Stimulated activated CD8-positive, alpha-beta memory T cell treated with anti-CD3 and anti-CD28 coated beads, Interleukin-4, amount 100 ng/mL, for 4 hours (primary cell): ENCODE measurements around the gene C9orf153.
"Not testable (repeated sequence)": the region's sequence is repeated elsewhere in the genome, so short reads cannot be mapped to it uniquely, and the experiment has no call there.

ENCODE experiments used
- DNase-seq, 2 donors: peaks; one replicate each; pipeline ENCODE4 v3.0.0-alpha.2; 2020; ENCODE audit warnings: low read depth in 2 of 2, low spot score in 1 of 2

The C9orf153 gene

GRCh38 chr9:86259557-86259956 is at the start of gene C9orf153:
Gene C9orf153 (minus strand): TSS chr9:86259657. CDS start chr9:86229603, 30,054 bp downstream.
- DNase-seq, result no peak

- DNase-seq, result no peak
Observed at GRCh38 chr9:86308687-86309086, 49.2 kb upstream of the C9orf153 start.

GRCh38 chr9:86304236-86304730 is 44.8 kb upstream of the C9orf153 start:
- no peak for DNase-seq

GRCh38 chr9:86303316-86303975 is 44.0 kb upstream of the C9orf153 start:
- peak in 1 of 2 donors; percentile 26 for DNase-seq

GRCh38 chr9:86301686-86302085 is 42.2 kb upstream of the C9orf153 start:
- no peak for DNase-seq

- DNase-seq, result no peak
Observed at GRCh38 chr9:86300701-86301100, 41.2 kb upstream of the C9orf153 start.

- no peak for DNase-seq
Observed at GRCh38 chr9:86298873-86299272, 39.4 kb upstream of the C9orf153 start.

GRCh38 chr9:86290341-86290740 is 30.9 kb upstream of the C9orf153 start:
- not testable (repeated sequence) for DNase-seq

- no peak for DNase-seq
Observed at GRCh38 chr9:86288499-86289198, 29.2 kb upstream of the C9orf153 start.

- no peak for DNase-seq
Observed at GRCh38 chr9:86287013-86287412, 27.6 kb upstream of the C9orf153 start.

- DNase-seq, result no peak
Observed at GRCh38 chr9:86286278-86286677, 26.8 kb upstream of the C9orf153 start.

- no peak for DNase-seq
Observed at GRCh38 chr9:86285261-86285660, 25.8 kb upstream of the C9orf153 start.

GRCh38 chr9:86282979-86283535 is 23.6 kb upstream of the C9orf153 start:
- no peak for DNase-seq

- peak; percentile 96 to 98 for DNase-seq
Observed at GRCh38 chr9:86282077-86282978, 22.9 kb upstream of the C9orf153 start, which contains the start of gene ISCA1. Gene ISCA1 (minus strand): TSS chr9:86282538. CDS start chr9:86282458, 80 bp downstream.

GRCh38 chr9:86281593-86282076 is 22.2 kb upstream of the C9orf153 start:
- DNase-seq, result no peak

- DNase-seq, result no peak
Observed at GRCh38 chr9:86280580-86280979, 21.1 kb upstream of the C9orf153 start.

- no peak for DNase-seq
Observed at GRCh38 chr9:86279839-86280238, 20.4 kb upstream of the C9orf153 start.

GRCh38 chr9:86277072-86277471 is 17.6 kb upstream of the C9orf153 start:
- DNase-seq, result no peak

GRCh38 chr9:86275962-86276361 is 16.5 kb upstream of the C9orf153 start:
- no peak for DNase-seq

- DNase-seq, result no peak
Observed at GRCh38 chr9:86274821-86275643, 15.6 kb upstream of the C9orf153 start.
